ENCODE data around the gene FOXP1.
A peak's percentile ranks its signal among the peaks of the same experiment; 100 is the strongest.
"Not testable (repeated sequence)": the region's sequence is repeated elsewhere in the genome, so short reads cannot be mapped to it uniquely, and the experiment has no call there.

Gene FOXP1

GRCh38 chr3:71330505-71330904, 253.0 kb downstream of the FOXP1 start:
- DNase-seq (ENCODE audit: low read depth), result no peak

- no peak for DNase-seq (ENCODE audit: low read depth)
Measured at GRCh38 chr3:71329817-71330216, 253.7 kb downstream of the FOXP1 start.

DNA sequence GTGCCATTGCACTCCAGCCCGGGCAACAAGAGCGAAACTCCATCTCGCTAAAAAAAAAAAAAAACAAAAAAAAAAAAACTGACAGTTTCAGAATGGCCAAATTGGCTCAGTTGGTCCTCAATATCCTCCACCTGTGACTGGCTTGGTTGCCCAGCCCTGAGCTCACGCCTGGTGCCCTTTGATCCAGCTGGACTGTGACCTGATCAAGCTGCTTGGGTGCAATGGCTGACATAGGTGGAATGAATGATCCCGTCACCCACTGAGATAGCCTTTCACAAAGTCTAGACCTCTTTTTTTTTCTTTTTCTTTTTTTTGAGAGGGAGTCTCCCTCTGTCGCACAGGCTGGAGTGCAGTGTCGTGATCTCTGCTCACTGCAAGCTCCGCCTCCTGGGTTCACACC, 254.6 kb downstream of the FOXP1 start:
- DNase-seq (ENCODE audit: low read depth), result no peak

DNA sequence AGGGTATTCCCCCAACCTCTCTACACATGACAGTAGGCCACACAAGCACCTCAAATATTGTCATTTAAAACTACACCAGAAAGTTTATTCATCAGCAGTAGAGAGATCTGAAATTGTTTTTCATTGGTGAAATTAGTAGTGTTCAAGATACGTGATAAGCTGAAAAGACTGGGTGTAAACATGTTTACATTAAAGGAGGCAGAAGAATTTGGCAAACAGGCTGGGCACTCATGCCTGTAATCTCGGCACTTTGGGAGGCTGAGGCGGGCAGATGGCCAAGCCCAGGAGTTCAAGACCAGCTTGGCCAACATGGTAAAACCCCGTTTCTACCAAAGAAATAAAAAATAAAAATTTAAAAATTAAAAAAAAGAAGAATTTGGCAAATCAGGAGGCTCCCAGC, 255.6 kb downstream of the FOXP1 start:
- DNase-seq (ENCODE audit: low read depth), result no peak

DNA sequence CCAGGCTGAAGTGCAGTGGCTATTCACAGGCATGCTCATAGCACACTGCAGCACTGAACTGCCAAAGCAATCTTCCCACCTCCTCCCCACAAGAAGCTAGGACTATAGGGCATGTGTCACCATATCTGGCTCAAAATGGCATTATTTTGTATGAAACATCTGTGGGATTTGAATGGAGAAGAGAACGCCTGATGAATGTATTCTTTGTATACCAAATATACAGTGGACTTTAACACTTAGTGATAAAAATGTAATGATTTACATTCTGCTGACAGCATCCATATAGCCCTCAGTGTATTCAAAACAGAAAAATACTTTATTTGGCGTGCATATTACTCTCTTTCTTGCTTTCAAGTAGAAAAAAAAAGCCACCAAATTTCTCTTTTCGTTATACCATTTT, 257.8 kb downstream of the FOXP1 start:
- DNase-seq (ENCODE audit: low read depth), result no peak

DNA sequence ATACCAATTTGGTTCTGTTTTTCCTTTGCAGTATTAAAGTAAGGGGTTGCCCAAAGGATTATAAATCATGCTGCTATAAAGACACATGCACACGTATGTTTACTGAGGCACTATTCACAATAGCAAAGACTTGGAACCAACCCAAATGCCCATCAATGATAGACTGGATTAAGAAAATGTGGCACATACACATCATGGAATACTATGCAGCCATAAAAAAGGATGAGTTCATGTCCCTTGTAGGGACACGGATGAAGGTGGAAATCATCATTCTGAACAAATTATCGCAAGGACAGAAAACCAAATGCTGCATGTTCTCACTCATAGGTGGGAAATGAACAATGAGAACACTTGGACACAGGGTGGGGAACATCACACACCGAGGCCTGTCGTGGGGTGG, 259.3 kb downstream of the FOXP1 start:
- DNase-seq (ENCODE audit: low read depth), result not testable (repeated sequence)

GRCh38 chr3:71323558-71323957, 260.0 kb downstream of the FOXP1 start:
- DNase-seq (ENCODE audit: low read depth), result no peak

GRCh38 chr3:71322154-71322553, 261.4 kb downstream of the FOXP1 start:
- DNase-seq (ENCODE audit: low read depth), result no peak

DNA sequence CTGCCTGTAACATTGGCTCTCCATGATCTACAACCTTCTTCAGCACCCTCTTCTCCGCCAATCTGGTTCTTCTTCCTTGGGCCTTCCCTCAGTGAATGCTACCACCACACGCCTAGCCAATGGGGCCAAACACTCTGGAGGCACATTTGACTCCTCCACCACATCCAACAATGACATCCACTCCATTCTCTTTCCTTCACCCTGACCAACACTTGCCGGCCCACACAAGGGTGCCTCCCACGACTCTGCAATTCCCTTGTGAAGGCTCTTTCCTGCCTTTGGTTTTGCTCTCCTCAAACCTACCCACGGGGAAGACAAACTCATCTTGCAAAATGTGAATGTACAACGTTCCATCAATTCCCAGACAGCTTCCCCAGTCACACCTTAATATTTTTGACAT, 263.8 kb downstream of the FOXP1 start:
- DNase-seq (ENCODE audit: low read depth), result no peak

- no peak for DNase-seq (ENCODE audit: low read depth)
Measured at GRCh38 chr3:71318458-71318827, 265.1 kb downstream of the FOXP1 start.

DNA sequence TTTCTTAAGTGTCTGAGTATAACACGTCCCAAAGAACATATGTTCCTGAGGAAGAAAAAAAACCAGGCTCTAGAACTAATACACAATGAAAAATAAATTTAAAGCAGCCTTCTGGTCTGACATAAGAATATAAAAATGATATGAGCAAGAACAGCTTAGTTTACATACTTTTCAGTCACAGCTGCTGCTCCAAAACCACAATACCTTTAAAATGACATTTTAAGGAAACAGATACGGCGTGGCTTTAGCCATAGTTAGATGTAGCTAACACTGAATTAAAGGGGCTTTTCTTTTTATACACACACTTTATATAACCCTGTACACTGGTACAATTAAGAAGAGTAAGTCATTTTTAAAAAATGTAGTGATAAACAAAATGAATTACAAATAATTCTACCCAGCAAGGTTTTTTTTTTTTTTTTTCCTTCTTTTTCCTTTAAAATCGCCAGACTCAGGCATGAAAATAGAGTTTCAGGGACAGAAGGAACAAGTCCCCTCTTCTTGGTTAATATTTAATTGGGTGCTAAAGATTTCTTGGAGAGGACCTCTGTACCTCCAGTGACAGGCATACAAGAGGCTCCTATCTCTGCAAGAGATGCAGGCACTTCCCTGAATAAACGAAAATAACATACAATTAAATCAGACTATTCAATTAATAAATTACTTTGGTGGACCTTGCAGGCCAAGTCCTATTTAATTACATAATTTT, 265.6 kb downstream of the FOXP1 start:
- DNase-seq (ENCODE audit: low read depth), result no peak

DNA sequence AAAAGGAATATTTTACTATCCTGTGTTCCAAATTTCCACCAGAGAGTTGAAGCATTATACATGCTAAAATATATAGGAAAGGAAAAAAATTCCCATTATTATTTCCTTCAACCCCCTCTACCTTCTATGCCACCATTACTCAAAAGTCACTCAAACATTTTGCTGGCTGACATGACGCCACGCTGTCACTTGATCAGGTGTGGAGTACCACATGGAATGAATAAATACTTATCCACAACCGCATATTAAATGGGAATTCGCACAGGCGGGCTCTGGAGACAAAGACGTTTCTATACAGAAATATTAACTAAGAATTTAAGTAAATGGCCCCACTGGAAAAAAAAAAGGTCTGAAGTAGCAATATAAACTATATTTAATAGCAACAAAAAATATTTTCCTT, 266.4 kb downstream of the FOXP1 start:
- DNase-seq (ENCODE audit: low read depth), result no peak

DNA sequence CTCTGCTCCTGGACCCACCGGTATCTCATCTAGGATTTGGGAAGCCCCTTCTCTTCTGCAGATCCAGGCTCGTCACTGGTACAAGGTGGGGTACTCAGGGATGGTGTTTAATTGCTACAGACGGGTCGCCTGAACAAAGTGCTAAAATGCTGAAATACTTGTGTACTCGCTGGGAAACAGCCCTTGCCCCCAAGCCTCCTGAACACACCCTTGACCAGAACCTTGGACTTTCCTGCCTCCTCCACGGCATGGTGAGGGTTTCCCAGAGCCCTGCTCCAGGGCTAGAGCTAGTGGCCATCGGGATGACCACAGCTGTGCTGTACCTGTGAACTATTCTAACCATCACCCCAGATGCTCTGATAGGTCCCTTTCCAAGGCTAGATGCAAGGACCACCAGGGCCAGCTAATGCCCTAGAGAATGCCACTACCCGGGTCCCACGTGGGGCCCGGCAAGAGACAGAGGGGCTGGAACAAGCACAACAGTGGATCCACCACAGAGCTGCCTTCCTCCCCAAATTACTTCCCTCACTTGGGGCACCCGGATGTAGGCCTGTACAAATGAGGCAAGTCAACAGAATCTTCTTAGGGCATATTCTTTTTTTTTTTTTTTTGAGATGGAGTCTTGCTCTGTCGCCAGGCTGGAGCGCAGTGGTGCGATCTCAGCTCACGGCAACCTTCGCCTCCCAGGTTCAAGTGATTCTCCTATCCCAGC, 267.3 kb downstream of the FOXP1 start:
- DNase-seq (ENCODE audit: low read depth), result no peak

DNA sequence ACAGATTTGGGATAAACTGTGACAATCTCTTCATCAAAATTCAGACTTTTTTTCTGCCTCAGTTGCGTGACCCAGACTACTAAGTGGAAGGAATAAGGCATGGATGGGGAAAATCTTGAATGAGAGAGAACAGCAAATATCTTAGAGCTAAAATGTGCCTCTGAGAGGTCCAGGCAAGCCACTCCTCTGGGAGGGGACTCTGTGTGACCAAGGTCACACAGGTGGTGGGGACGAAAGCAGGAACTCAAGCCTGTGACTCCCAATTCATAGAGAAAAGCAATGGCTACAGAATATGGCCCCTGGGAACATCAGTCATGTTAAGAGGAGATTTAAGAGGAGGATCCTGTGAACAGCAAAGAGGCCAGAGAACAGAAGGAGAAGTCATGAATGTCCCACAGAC, 268.1 kb downstream of the FOXP1 start:
- no peak for DNase-seq (ENCODE audit: low read depth)

DNA sequence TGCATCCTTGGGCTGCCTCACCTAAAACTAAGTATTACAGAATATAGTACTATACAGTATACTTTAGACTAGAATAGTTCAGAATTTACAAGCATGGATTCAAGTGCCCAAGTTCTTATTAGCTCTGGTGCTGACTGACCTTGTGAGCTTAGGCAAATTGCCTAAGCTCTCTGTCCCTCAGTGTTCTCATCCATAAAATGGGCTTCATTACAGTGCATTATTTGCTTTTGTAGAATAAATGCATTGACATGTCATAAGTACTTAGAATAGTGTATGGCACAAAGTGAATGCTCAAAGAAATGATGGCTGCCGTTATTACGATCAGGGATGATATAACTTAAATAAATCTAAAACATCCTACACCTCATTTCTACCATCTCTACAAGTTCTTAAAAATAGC, 269.7 kb downstream of the FOXP1 start:
- no peak for DNase-seq (ENCODE audit: low read depth)

DNA sequence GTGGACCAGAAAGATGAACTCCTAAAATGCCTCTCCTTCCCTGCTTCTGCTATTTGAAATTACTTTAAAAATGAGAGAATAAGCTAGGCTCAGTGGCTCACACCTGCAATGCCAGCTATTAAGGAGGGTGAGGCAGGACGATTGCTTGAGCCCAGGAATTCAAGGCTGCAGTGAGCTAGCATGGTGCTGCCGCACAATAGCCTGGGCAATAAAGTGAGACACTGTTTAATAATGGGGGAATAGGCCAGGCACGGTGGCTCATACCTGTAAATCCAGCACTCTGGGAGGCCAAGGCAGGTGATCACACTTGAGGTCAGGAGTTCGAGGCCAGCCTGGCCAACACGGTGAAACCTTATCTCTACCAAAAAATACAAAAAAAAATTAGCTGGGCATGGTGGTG, 271.1 kb downstream of the FOXP1 start:
- DNase-seq (ENCODE audit: low read depth), result no peak

DNA sequence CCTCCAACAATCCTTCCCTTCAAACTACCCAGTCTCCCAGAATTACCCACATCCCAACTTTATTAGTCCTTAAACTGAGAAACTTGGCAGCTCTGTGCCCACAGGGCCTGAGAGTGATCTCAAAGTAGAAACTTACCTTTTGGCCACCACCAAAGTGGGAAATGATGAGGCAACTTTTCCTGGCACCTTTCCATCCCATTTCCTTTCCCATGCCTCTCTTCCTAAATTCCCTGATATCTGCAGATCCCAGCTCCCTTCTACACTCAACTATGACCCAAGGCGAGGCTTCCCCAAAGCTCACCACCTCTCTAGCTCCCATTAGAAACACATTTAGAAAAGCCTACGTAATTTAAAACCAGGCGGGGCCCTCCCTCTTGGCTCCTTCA, 271.9 kb downstream of the FOXP1 start:
- no peak for DNase-seq (ENCODE audit: low read depth)

DNA sequence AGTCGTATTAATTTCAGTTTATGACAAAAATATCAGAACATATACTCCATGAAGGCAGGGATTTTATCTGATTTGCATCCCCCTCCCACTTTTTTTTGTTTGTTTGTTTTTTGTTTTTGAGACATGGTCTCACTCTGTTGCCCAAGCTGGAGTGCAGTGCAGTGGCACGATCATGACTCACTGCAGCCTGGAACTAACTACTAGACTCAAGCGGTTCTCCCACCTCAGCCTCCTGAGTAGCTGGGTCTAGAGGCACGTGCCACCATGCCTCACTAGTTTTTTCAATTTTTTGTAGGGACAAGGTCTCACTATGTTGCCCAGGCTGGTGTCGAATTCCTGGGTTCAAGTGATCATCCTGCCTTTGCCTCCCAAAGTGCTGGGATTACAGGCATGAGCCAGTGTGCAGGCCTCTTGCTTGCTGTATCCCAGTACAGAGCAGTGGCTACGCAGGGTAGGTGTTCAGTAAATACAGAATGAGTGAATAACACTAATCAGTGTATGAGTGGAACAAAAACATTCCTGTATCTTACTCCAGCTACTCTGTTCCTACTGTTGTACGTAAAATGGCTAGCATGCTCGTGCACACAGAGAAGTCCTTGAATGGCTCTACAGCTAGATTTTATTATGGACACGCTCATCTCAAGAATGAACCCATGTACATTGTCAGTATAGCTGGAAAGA, 272.4 kb downstream of the FOXP1 start:
- DNase-seq (ENCODE audit: low read depth), result no peak

DNA sequence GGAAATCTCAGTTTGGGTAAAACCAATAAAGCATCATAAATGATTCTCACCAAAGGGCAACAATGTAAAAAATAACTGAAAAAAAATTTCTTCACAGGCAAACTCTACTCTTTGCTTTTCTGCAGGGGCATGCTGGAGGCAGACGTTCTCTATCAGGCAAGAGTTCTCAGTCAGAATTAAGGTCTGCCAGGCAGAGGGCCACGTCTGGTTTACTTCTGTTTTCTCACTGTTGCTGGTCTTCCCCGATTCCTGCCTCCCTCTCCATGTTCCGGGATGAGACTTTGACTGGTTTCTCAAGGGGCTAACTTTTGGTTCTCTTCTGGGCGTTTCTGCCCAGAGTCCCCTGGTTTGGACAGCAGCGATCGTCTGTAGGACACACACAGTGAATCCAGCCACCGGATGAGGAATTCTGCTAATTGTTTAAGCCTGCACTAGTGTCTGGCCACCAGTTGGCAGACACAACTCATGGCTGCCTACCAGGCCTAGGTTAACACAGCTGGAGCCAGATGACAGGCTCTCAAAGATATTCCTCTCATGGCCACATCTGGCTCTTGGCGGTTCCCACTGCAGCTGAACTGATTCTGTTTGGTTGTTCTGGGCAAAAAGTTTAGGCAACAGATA, 273.1 kb downstream of the FOXP1 start:
- no peak for DNase-seq (ENCODE audit: low read depth)

DNA sequence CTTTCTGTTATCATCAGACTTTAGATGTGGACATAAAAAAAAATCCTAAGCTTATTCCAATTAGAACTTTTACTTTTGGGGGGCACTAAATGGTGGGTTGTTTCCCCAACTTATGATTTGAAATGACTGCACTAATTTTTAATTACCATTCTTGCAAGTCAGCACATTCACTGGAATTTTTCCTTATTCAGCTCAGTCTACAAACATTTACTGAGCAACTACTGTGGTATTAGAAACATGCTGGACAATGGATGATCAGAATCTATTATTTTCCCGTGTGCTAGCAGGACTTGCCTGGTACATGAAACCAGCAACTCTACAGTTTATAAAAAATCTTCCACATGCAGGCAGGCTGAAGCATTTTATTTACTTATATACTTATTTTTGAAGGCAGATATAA, 273.6 kb downstream of the FOXP1 start:
- DNase-seq (ENCODE audit: low read depth), result no peak

GRCh38 chr3:71309342-71309741, 274.2 kb downstream of the FOXP1 start:
- peak; percentile 43 for DNase-seq (ENCODE audit: low read depth)

- DNase-seq (ENCODE audit: low read depth), result no peak
Measured at GRCh38 chr3:71308836-71309235, 274.7 kb downstream of the FOXP1 start.

Measured in activated T-cell treated with anti-CD3 and anti-CD28 coated beads for 48 hours (primary cell).